Fibroblast of mammary gland (primary cell): ENCODE measurements around the gene TXNDC2.
A peak's percentile ranks its signal among the peaks of the same experiment; 100 is the strongest.
"Not testable (repeated sequence)": the region's sequence is repeated elsewhere in the genome, so short reads cannot be mapped to it uniquely, and the experiment has no call there.

ENCODE experiments used
- DNase-seq: peaks from one replicate; pipeline ENCODE4 v3.0.0-alpha.2; 2010; ENCODE audit warnings: low read depth
- H3K4me3 ChIP-seq: 2 replicates; pipeline ENCODE4 v1.5.1; 2011; ENCODE audit warnings: low read depth, mild to moderate bottlenecking, low read length, moderate library complexity; ENCODE audit not compliant: control insufficient read depth
- CTCF ChIP-seq: conservative IDR thresholded peaks from 2 replicates; pipeline ENCODE4 v1.5.1; 2011; ENCODE audit warnings: low read depth, low read length, inconsistent platforms; ENCODE audit not compliant: control insufficient read depth, insufficient read depth

TXNDC2 gene

GRCh38 chr18:9852266-9853081 is 33.3 kb upstream of the TXNDC2 start:
- no peak for DNase-seq
- H3K4me3 ChIP-seq, result no peak overlapping the region
- TF ChIP-seq CTCF, result no peak

GRCh38 chr18:9854801-9855676 is 30.7 kb upstream of the TXNDC2 start:
- H3K4me3 ChIP-seq, result no peak overlapping the region
- no peak for TF ChIP-seq CTCF
- peak; percentile 19 for DNase-seq

GRCh38 chr18:9855681-9856080 is 30.1 kb upstream of the TXNDC2 start:
- TF ChIP-seq CTCF, result no peak
- no peak for DNase-seq
- H3K4me3 ChIP-seq, result no peak overlapping the region

- TF ChIP-seq CTCF, result no peak
- H3K4me3 ChIP-seq, result no peak overlapping the region
- DNase-seq, result no peak
Measured at GRCh38 chr18:9856092-9856491, 29.7 kb upstream of the TXNDC2 start.

GRCh38 chr18:9857479-9857998 is 28.2 kb upstream of the TXNDC2 start:
- not testable (repeated sequence) for DNase-seq, H3K4me3 ChIP-seq

GRCh38 chr18:9858642-9859041 is 27.1 kb upstream of the TXNDC2 start:
- H3K4me3 ChIP-seq, result no peak overlapping the region
- no peak for TF ChIP-seq CTCF
- DNase-seq, result no peak

GRCh38 chr18:9859232-9859631 is 26.5 kb upstream of the TXNDC2 start:
- no peak for TF ChIP-seq CTCF
- H3K4me3 ChIP-seq, result no peak overlapping the region
- no peak for DNase-seq
